Panc1 (cell line): ENCODE data around the gene KRT73.

ENCODE experiments used
- CTCF ChIP-seq: fragments of 450-650 bp; IDR thresholded peaks from 2 replicates; pipeline ENCODE4 v1.5.1; 2017; ENCODE audit warnings: mild to moderate bottlenecking
- SIN3A ChIP-seq: IDR thresholded peaks from 2 replicates; pipeline ENCODE4 v1.6.1; 2012; ENCODE audit warnings: low read depth, mild to moderate bottlenecking, low read length, moderate library complexity, borderline replicate concordance; ENCODE audit not compliant: insufficient read depth
- TCF7L2 ChIP-seq: IDR thresholded peaks from 2 replicates; pipeline ENCODE4 v1.6.1; 2011; ENCODE audit warnings: mild to moderate bottlenecking, low read depth, low read length, inconsistent platforms

- TF ChIP-seq CTCF (no peak), TCF7L2 (no peak), SIN3A (no peak)
Measured at GRCh38 chr12:52614381-52615207, 3.8 kb downstream of the KRT73 start.
